ENCODE results near the gene SMAD4. TPM values are rescaled to one million over a fixed set of nuclear protein-coding genes. Genes with fewer than 3 reads are reported as not detected.

SMAD4 gene
- total RNA-seq, 1 donor, result 110 TPM

DNA sequence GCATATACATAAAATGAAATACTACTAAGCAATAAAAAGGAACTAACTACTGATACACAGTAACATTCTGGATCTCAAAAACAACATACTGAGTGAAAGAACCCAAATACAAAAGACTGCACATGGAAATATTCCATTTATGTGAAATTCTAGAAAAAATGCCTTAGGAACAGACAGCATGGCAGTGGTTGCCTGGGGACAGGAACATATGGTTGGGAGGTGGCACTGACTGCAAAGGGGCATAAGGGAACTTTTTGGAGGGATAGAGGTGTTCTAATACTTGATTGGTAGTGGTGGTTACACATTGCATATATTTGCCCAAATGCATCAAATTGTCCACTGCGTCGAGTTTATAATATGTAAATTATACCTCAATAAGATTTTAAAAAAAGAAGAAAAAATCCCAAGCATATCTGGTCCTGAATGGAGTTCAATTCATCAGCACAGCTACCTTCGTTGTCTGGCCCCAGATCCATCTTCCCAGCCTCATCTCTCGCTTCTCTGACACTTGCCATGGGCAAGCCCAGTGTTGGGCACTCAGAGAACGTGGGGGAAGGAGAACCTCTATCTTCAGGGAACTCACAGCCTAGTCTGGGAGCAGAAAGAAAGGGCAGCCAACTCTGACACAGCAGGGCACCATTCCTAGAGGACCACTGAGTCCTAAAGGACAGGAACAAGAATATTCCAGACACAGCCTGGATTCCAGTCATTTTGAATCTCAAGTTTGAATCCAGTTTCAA, 8.6 kb upstream of the SMAD4 start:
- no peak for DNase-seq (ENCODE audit: low read depth)
- TF ChIP-seq, protein P1, sequence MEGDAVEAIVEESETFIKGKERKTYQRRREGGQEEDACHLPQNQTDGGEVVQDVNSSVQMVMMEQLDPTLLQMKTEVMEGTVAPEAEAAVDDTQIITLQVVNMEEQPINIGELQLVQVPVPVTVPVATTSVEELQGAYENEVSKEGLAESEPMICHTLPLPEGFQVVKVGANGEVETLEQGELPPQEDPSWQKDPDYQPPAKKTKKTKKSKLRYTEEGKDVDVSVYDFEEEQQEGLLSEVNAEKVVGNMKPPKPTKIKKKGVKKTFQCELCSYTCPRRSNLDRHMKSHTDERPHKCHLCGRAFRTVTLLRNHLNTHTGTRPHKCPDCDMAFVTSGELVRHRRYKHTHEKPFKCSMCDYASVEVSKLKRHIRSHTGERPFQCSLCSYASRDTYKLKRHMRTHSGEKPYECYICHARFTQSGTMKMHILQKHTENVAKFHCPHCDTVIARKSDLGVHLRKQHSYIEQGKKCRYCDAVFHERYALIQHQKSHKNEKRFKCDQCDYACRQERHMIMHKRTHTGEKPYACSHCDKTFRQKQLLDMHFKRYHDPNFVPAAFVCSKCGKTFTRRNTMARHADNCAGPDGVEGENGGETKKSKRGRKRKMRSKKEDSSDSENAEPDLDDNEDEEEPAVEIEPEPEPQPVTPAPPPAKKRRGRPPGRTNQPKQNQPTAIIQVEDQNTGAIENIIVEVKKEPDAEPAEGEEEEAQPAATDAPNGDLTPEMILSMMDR (IDR thresholded peaks at IDR 0.05; ENCODE audit: insufficient read depth, low read depth, low read length), result no peak
- no peak overlapping the region for H3K4me3 ChIP-seq (ENCODE audit: low read depth, low read length)

DNA sequence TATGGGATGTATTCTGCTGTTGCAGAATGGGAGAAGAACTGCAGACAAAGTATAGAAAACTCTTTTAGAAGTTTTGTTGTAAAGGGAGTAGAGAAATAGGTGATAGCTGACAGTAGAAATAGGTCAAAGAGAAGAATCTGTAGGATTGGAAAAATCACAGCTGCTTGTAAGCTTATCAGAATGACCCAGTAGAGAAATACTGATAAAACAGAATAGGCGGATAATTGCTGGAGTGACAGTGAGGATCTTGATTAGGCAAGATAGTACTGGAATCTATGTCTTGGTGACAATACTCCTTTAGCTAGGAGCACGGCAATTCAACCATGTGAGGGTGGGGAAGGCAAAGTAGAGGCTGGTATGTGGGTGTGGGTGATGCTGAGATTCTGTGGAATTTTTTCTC, 4.5 kb upstream of the SMAD4 start:
- H3K4me3 ChIP-seq (ENCODE audit: low read depth, low read length), result no peak overlapping the region
- TF ChIP-seq, protein P1 (IDR thresholded peaks at IDR 0.05; ENCODE audit: insufficient read depth, low read depth, low read length), result no peak
- DNase-seq (ENCODE audit: low read depth), result no peak

DNA sequence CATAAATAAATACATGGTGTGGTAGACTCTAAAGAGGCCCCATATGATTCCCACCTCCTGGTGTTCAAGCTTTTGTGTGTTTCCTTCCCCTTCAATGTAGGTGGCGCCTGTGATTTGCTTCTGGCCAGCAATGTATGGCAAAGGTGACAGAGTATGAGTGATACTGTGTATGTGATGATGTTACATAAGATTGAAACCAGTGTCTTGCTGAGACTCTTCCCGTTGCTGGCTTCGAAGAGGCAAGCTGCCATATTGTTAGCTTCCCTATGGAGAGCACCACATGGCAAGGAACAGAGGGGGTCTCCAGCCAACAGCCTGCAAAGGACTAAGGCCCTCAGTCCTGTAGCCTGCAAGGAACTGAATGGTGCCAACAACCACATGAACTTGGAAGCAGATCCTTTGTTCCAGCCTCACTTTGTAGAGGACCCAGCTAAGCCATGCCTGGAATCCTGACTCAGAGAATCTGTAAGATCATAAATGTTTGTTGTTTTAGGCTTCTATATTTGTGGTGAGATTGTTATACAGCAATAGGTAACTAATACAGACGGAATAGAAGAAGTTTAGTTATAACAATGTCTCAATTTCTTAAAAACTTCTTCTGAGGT, 1.7 kb upstream of the SMAD4 start:
- DNase-seq (ENCODE audit: low read depth), result no peak
- H3K4me3 ChIP-seq (ENCODE audit: low read depth, low read length), result no peak overlapping the region
- TF ChIP-seq, protein P1 (IDR thresholded peaks at IDR 0.05; ENCODE audit: insufficient read depth, low read depth, low read length), result no peak

DNA sequence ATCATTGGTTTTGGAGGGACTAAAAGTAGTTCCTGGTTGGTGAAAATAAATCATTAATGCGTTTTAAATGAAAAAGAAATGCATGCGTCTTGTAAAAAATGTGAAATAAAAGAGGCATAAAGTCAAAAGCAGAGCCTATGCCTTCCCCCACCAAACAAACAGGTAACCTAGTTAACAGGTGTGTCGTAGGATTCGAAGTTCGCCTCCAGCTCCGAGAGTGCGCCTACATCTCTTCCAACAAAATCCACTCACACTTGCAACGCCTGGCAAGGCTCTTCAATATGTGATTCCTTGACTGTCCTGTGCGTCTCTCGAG, 677 bp upstream of the SMAD4 start:
- H3K4me3 ChIP-seq (ENCODE audit: low read depth, low read length), result peak overlapping the region; percentile 88
- no peak for DNase-seq (ENCODE audit: low read depth)
- TF ChIP-seq, protein P1 (IDR thresholded peaks at IDR 0.05; ENCODE audit: insufficient read depth, low read depth, low read length), result no peak

DNA sequence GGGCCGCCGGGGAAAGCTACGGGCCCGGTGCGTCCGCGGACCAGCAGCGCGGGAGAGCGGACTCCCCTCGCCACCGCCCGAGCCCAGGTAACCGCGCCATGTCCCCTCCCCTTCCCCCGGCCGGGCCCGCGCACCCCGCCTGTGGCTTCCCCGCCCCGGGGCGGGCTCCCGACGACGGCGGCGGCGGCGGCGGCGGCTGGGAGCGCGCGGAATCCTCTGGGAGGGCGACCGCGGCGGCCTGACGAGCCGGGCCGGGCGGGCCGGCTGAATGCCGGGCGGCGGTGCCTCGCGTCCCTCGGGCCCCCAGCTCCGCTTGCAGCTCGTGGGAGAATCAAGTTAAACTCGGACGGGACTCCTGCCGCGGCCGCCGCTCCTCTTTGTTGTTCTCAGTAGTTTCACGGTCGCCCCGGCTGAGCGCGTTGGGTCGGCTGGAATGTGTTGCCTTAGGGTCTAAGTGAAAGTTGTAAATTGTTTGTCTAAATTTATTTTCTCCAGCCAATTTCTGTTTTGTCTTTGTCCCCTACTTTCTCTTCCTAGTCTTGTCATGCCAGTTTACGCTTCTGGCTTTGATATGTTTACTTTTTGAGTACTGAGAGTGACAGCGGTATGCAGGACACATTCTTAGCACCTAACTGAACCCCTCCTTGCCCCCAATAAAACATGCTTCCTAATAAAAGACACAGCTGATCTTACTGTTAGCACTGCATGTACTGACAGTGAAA, 685 bp downstream of the SMAD4 start:
- H3K4me3 ChIP-seq (ENCODE audit: low read depth, low read length), result peak overlapping the region; percentile 88
- DNase-seq (ENCODE audit: low read depth), result peak; percentile 63
- TF ChIP-seq, protein P1 (IDR thresholded peaks at IDR 0.05; ENCODE audit: insufficient read depth, low read depth, low read length), result no peak

DNA sequence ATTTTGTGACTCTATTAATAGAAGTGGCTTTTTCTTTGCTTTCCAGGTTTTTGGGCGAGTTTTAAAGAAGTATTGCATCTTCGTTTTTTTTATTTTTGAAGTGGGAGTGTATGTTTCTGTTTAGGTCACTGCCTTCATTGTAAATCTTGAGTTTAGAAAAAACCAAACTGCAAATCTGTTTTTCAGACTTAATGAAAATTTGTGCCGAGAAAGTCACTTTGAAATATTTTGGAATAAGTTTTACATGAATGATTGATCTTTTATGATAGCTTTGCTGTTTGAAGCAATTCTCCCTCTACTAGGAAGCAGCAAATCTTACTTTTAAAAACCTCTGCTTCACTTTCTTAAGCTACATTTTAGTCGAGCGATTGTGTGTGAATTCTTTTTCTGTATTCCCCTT, 2.2 kb downstream of the SMAD4 start:
- H3K4me3 ChIP-seq (ENCODE audit: low read depth, low read length), result peak overlapping the region; percentile 88
- TF ChIP-seq, protein P1 (IDR thresholded peaks at IDR 0.05; ENCODE audit: insufficient read depth, low read depth, low read length), result no peak
- DNase-seq (ENCODE audit: low read depth), result no peak
